Stimulated activated CD4-positive, alpha-beta T cell treated with anti-CD3 and anti-CD28 coated beads, Interleukin-2, amount 100 ng/mL, for 24 hours (primary cell): ENCODE measurements around the gene SOX11.
"Not testable (repeated sequence)": the region's sequence is repeated elsewhere in the genome, so short reads cannot be mapped to it uniquely, and the experiment has no call there.

Experiments
- DNase-seq, 2 donors: peaks; one replicate each; pipeline ENCODE4 v3.0.0-alpha.2; 2020

Gene SOX11

GRCh38 chr2:5691985-5692529, at the start of gene SOX11:
Gene SOX11, plus strand, starts transcription at chr2:5692384. Its CDS starts 338 bp downstream, at chr2:5692722.
- peak in 1 of 2 donors; percentile 15 for DNase-seq

- not testable (repeated sequence) for DNase-seq
Measured at GRCh38 chr2:5652734-5653133, 39.5 kb upstream of the SOX11 start.

GRCh38 chr2:5653756-5654155, 38.4 kb upstream of the SOX11 start:
- DNase-seq: not testable (repeated sequence)

GRCh38 chr2:5657231-5657630, 35.0 kb upstream of the SOX11 start:
- DNase-seq: no peak

GRCh38 chr2:5660591-5660990, 31.6 kb upstream of the SOX11 start:
- no peak for DNase-seq

GRCh38 chr2:5661362-5661761, 30.8 kb upstream of the SOX11 start:
- DNase-seq: no peak

GRCh38 chr2:5664278-5664681, 27.9 kb upstream of the SOX11 start:
- DNase-seq: no peak

GRCh38 chr2:5665066-5665465, 27.1 kb upstream of the SOX11 start:
- DNase-seq: no peak

- no peak for DNase-seq
Measured at GRCh38 chr2:5666798-5667197, 25.4 kb upstream of the SOX11 start.

- DNase-seq: not testable (repeated sequence)
Measured at GRCh38 chr2:5667655-5668054, 24.5 kb upstream of the SOX11 start.

GRCh38 chr2:5668682-5669250, 23.4 kb upstream of the SOX11 start:
- no peak for DNase-seq

- no peak for DNase-seq
Measured at GRCh38 chr2:5672749-5673144, 19.4 kb upstream of the SOX11 start.

GRCh38 chr2:5673145-5674025, 18.8 kb upstream of the SOX11 start:
- no peak for DNase-seq

- no peak for DNase-seq
Measured at GRCh38 chr2:5674026-5674340, 18.2 kb upstream of the SOX11 start.

- DNase-seq: no peak
Measured at GRCh38 chr2:5677133-5677532, 15.1 kb upstream of the SOX11 start.

GRCh38 chr2:5683471-5683870, 8.7 kb upstream of the SOX11 start:
- no peak for DNase-seq

- DNase-seq: no peak
Measured at GRCh38 chr2:5685225-5685624, 7.0 kb upstream of the SOX11 start.

GRCh38 chr2:5686068-5686467, 6.1 kb upstream of the SOX11 start:
- no peak for DNase-seq

GRCh38 chr2:5686536-5686935, 5.6 kb upstream of the SOX11 start:
- DNase-seq: no peak

GRCh38 chr2:5689750-5690149, 2.4 kb upstream of the SOX11 start:
- DNase-seq: no peak

GRCh38 chr2:5690286-5690685, 1.9 kb upstream of the SOX11 start:
- no peak for DNase-seq

- DNase-seq: no peak
Measured at GRCh38 chr2:5690718-5691220, 1.4 kb upstream of the SOX11 start.

- peak in 1 of 2 donors; percentile 9 for DNase-seq
Measured at GRCh38 chr2:5691221-5691984, 781 bp upstream of the SOX11 start.
